Measurements from ENCODE around the gene DNAJC17.

The DNAJC17 gene

GRCh38 chr15:40843885-40844695 is 36.8 kb upstream of the DNAJC17 start, which contains the start of gene SPINT1:
SPINT1 (plus strand) TSS chr15:40844048; CDS start chr15:40844555, 507 bp downstream.
- peaks cover 2% of the 10 kb centered on the region for H3K36me3 Mint-ChIP-seq (ENCODE audit: low read depth)
- peak within 1 kb of the TSS; percentile 81 for H3K4me3 Mint-ChIP-seq
- H3K27ac Mint-ChIP-seq, result no peak within 1 kb of the TSS
- H3K27me3 Mint-ChIP-seq (ENCODE audit: low read depth), result peaks cover 31% of the 10 kb centered on the region
- H3K4me1 Mint-ChIP-seq (ENCODE audit: low read depth), result peaks cover 31% of the 10 kb centered on the region
- no peaks in the 10 kb centered on the region for H3K9me3 Mint-ChIP-seq

GRCh38 chr15:40843261-40843884 is 36.1 kb upstream of the DNAJC17 start:
- Mint-ChIP-seq H3K27ac (no peak overlapping the region), H3K36me3 (ENCODE audit: low read depth) (peaks cover 2% of the 10 kb centered on the region), H3K27me3 (ENCODE audit: low read depth) (peaks cover 31% of the 10 kb centered on the region), H3K4me1 (ENCODE audit: low read depth) (peaks cover 31% of the 10 kb centered on the region), H3K4me3 (peak overlapping the region; percentile 77), H3K9me3 (no peaks in the 10 kb centered on the region)

- peaks cover 17% of the 10 kb centered on the region for H3K4me1 Mint-ChIP-seq (ENCODE audit: low read depth)
- H3K4me3 Mint-ChIP-seq, result no peak overlapping the region
- peaks cover 2% of the 10 kb centered on the region for H3K36me3 Mint-ChIP-seq (ENCODE audit: low read depth)
- no peaks in the 10 kb centered on the region for H3K9me3 Mint-ChIP-seq
- H3K27ac Mint-ChIP-seq, result no peak overlapping the region
- peaks cover 31% of the 10 kb centered on the region for H3K27me3 Mint-ChIP-seq (ENCODE audit: low read depth)
Observed at GRCh38 chr15:40841741-40842140, 34.5 kb upstream of the DNAJC17 start.

GRCh38 chr15:40838756-40839155 is 31.5 kb upstream of the DNAJC17 start:
- H3K9me3 Mint-ChIP-seq, result no peaks in the 10 kb centered on the region
- H3K27ac Mint-ChIP-seq, result no peak overlapping the region
- H3K36me3 Mint-ChIP-seq (ENCODE audit: low read depth), result no peaks in the 10 kb centered on the region
- peaks cover 28% of the 10 kb centered on the region for H3K27me3 Mint-ChIP-seq (ENCODE audit: low read depth)
- peaks cover 4% of the 10 kb centered on the region for H3K4me1 Mint-ChIP-seq (ENCODE audit: low read depth)
- no peak overlapping the region for H3K4me3 Mint-ChIP-seq

- no peaks in the 10 kb centered on the region for H3K36me3 Mint-ChIP-seq (ENCODE audit: low read depth)
- H3K4me1 Mint-ChIP-seq (ENCODE audit: low read depth), result peaks cover 1% of the 10 kb centered on the region
- no peak overlapping the region for H3K27ac Mint-ChIP-seq
- H3K4me3 Mint-ChIP-seq, result no peak overlapping the region
- peaks cover 6% of the 10 kb centered on the region for H3K27me3 Mint-ChIP-seq (ENCODE audit: low read depth)
- no peaks in the 10 kb centered on the region for H3K9me3 Mint-ChIP-seq
Observed at GRCh38 chr15:40836020-40836419, 28.7 kb upstream of the DNAJC17 start.

- no peaks in the 10 kb centered on the region for H3K9me3 Mint-ChIP-seq
- H3K27me3 Mint-ChIP-seq (ENCODE audit: low read depth), result no peaks in the 10 kb centered on the region
- no peak overlapping the region for H3K27ac Mint-ChIP-seq
- peaks cover 2% of the 10 kb centered on the region for H3K4me1 Mint-ChIP-seq (ENCODE audit: low read depth)
- no peaks in the 10 kb centered on the region for H3K36me3 Mint-ChIP-seq (ENCODE audit: low read depth)
- no peak overlapping the region for H3K4me3 Mint-ChIP-seq
Observed at GRCh38 chr15:40832903-40833302, 25.6 kb upstream of the DNAJC17 start.

- H3K27ac Mint-ChIP-seq, result no peak overlapping the region
- no peaks in the 10 kb centered on the region for H3K36me3 Mint-ChIP-seq (ENCODE audit: low read depth)
- H3K4me3 Mint-ChIP-seq, result no peak overlapping the region
- H3K9me3 Mint-ChIP-seq, result no peaks in the 10 kb centered on the region
- H3K4me1 Mint-ChIP-seq (ENCODE audit: low read depth), result peaks cover 2% of the 10 kb centered on the region
- no peaks in the 10 kb centered on the region for H3K27me3 Mint-ChIP-seq (ENCODE audit: low read depth)
Observed at GRCh38 chr15:40831861-40832260, 24.6 kb upstream of the DNAJC17 start.

- Mint-ChIP-seq H3K36me3 (ENCODE audit: low read depth) (no peaks in the 10 kb centered on the region), H3K4me1 (ENCODE audit: low read depth) (peaks cover 2% of the 10 kb centered on the region), H3K9me3 (no peaks in the 10 kb centered on the region), H3K27me3 (ENCODE audit: low read depth) (peaks cover 3% of the 10 kb centered on the region), H3K4me3 (no peak overlapping the region), H3K27ac (no peak overlapping the region)
Observed at GRCh38 chr15:40830884-40831283, 23.6 kb upstream of the DNAJC17 start.

GRCh38 chr15:40829115-40829514 is 21.8 kb upstream of the DNAJC17 start:
- peaks cover 2% of the 10 kb centered on the region for H3K4me1 Mint-ChIP-seq (ENCODE audit: low read depth)
- no peaks in the 10 kb centered on the region for H3K9me3 Mint-ChIP-seq
- no peak overlapping the region for H3K4me3 Mint-ChIP-seq
- H3K27me3 Mint-ChIP-seq (ENCODE audit: low read depth), result peaks cover 7% of the 10 kb centered on the region
- no peaks in the 10 kb centered on the region for H3K36me3 Mint-ChIP-seq (ENCODE audit: low read depth)
- H3K27ac Mint-ChIP-seq, result no peak overlapping the region

- H3K9me3 Mint-ChIP-seq, result no peaks in the 10 kb centered on the region
- H3K27me3 Mint-ChIP-seq (ENCODE audit: low read depth), result peaks cover 7% of the 10 kb centered on the region
- no peak within 1 kb of the TSS for H3K4me3 Mint-ChIP-seq
- H3K36me3 Mint-ChIP-seq (ENCODE audit: low read depth), result no peaks in the 10 kb centered on the region
- no peak within 1 kb of the TSS for H3K27ac Mint-ChIP-seq
- H3K4me1 Mint-ChIP-seq (ENCODE audit: low read depth), result peaks cover 2% of the 10 kb centered on the region
Observed at GRCh38 chr15:40828447-40829036, 21.3 kb upstream of the DNAJC17 start, which contains the start of gene PPP1R14D. PPP1R14D (minus strand) TSS chr15:40828708; CDS start chr15:40828641, 67 bp downstream.

GRCh38 chr15:40826423-40827075 is 19.3 kb upstream of the DNAJC17 start:
- Mint-ChIP-seq H3K4me3 (no peak overlapping the region), H3K27me3 (ENCODE audit: low read depth) (peaks cover 7% of the 10 kb centered on the region), H3K36me3 (ENCODE audit: low read depth) (no peaks in the 10 kb centered on the region), H3K4me1 (ENCODE audit: low read depth) (peaks cover 2% of the 10 kb centered on the region), H3K27ac (no peak overlapping the region), H3K9me3 (no peaks in the 10 kb centered on the region)

GRCh38 chr15:40825661-40826422 is 18.6 kb upstream of the DNAJC17 start:
- Mint-ChIP-seq H3K27me3 (ENCODE audit: low read depth) (peaks cover 7% of the 10 kb centered on the region), H3K4me3 (no peak overlapping the region), H3K27ac (no peak overlapping the region), H3K36me3 (ENCODE audit: low read depth) (no peaks in the 10 kb centered on the region), H3K4me1 (ENCODE audit: low read depth) (no peaks in the 10 kb centered on the region), H3K9me3 (no peaks in the 10 kb centered on the region)

GRCh38 chr15:40823572-40824343 is 16.5 kb upstream of the DNAJC17 start:
- Mint-ChIP-seq H3K4me3 (no peak overlapping the region), H3K27ac (no peak overlapping the region), H3K9me3 (no peaks in the 10 kb centered on the region), H3K4me1 (ENCODE audit: low read depth) (no peaks in the 10 kb centered on the region), H3K27me3 (ENCODE audit: low read depth) (peaks cover 9% of the 10 kb centered on the region), H3K36me3 (ENCODE audit: low read depth) (no peaks in the 10 kb centered on the region)

All from T-helper 1 cell treated with Interleukin-12 subunit alpha and Interleukin-12 subunit beta and Interleukin-4 antibody, amounts not matched to agents 30 μg/mL and 1 μg/mL, for 36 hours (primary cell).